ENCODE measurements around the gene DLGAP4. TPM values are rescaled to one million over a fixed set of nuclear protein-coding genes. Genes with fewer than 3 reads are reported as not detected.
"Not testable (repeated sequence)": the region's sequence is repeated elsewhere in the genome, so short reads cannot be mapped to it uniquely, and the experiment has no call there.

The DLGAP4 gene
- total RNA-seq, 2 experiments from 2014 or later = 11.5 to 13.1 TPM

DNA sequence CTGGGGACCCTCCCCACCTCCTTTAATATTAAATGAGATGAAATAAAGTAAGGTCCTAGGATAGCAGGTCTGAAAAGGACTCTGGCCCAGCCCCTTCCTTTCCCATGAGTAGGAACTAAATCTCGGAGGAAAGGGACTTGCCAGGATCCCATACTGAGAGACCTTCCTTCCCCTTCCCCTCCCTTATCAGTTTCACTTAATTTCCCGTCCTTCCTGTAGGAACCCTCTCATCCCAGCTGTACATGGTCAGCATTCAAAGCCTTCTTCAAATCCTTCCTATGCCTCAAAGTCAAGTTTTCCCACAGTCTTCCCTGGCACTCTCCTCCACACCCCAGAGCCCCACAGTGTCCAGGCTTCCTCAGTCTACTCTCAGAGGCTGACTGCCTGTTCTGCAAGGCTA is 163.8 kb downstream of the DLGAP4 start:
- H3K4me3 Mint-ChIP-seq = no peak overlapping the region
- intact Hi-C loops (cut with micrococcal nuclease) = no loop called here
- no peaks in the 10 kb centered on the region for H3K27me3 Mint-ChIP-seq
- no peak for ATAC-seq
- H3K4me1 Mint-ChIP-seq (ENCODE audit: low read depth) = peaks cover 59% of the 10 kb centered on the region
- no peak for DNase-seq
- H3K36me3 Mint-ChIP-seq (ENCODE audit: low read depth) = no peaks in the 10 kb centered on the region
- POLR2A ChIA-PET = no interaction called here
- H3K9me3 Mint-ChIP-seq = no peaks in the 10 kb centered on the region
- no peak overlapping the region for H3K27ac Mint-ChIP-seq
- CTCF ChIA-PET = no interaction called here
- no peak for TF ChIP-seq CTCF (IDR thresholded peaks at IDR 0.05)

DNA sequence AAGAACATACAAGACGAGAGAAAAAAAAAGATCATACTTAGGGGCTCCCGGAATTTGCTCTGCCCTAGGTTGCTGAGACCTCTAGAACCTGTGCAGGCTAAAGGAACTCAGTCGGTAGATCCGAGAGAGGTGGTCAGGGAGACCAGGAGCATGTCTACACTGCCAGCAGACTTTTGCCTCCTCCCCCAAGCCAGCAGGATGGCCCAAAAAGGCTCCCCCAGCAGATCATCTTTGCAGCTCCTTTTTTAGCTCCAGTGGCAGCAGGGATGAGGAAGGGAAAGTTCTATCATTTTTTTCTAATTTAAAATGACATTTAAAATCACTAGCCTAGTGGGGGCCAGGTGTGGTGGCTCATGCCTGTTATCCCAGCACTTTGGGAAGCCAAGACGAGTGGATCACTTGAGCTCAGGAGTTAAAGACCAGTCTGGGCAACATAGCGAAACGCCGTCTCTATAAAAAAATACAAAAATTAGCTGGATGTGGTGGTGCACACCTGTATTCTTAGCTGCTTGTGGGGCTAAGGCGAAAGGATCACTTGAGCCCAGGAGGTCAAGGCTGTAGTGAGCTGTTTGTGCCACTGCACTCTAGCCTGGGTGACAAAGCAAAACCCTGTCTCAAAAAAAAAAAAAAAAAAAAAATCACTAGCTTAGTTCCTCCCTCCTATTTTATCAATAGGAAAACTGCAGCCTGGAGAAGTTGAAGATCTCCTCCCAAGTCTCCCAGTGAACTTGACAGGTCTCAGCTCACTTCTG is 165.9 kb downstream of the DLGAP4 start:
- Mint-ChIP-seq H3K36me3 (ENCODE audit: low read depth) (no peaks in the 10 kb centered on the region), H3K4me3 (peak overlapping the region; percentile 66), H3K27me3 (no peaks in the 10 kb centered on the region), H3K4me1 (ENCODE audit: low read depth) (peaks cover 38% of the 10 kb centered on the region), H3K9me3 (no peaks in the 10 kb centered on the region), H3K27ac (peak overlapping the region; percentile 81)
- ATAC-seq = no peak
- ChIA-PET POLR2A (interaction anchor here (1.1 kb wide), 1 partner anchor 122 kb away, joined by 3 read pairs; no protein-coding TSS in a partner anchor), CTCF (interaction anchor here (1.0 to 1.7 kb wide), 3 partner anchors 16 to 391 kb away, joined by 3 to 4 read pairs (median 3); a partner anchor contains a TSS)
- no peak for DNase-seq
- intact Hi-C loops (cut with micrococcal nuclease) = no loop called here
- no peak for TF ChIP-seq CTCF (IDR thresholded peaks at IDR 0.05)

DNA sequence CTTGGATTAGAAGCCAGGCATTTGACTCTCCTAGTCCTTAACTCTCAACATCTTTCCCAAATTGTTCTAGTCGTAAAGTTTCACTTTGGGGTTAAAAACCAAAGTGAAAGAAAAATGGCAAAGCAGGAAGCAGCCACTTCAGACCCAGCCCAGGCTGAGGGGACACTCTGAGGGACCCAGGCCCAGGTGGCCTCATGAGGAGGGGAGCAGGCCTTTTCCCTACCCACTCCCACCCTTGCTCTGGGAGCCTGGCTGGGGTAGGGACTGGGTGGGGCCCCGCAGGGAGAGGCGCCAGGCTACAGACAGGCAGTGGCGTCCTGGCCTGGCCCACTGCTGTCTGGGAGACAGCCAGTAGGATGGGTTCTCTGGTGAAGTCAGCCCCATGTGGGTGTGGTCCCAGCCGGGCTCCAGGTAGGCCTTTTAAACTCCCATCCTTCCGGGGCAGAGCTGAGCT is 166.5 kb downstream of the DLGAP4 start:
- H3K4me3 Mint-ChIP-seq = peak overlapping the region; percentile 66
- ATAC-seq = peak; percentile 89
- no peaks in the 10 kb centered on the region for H3K9me3 Mint-ChIP-seq
- no peaks in the 10 kb centered on the region for H3K27me3 Mint-ChIP-seq
- peak; percentile 40 for DNase-seq
- peaks cover 32% of the 10 kb centered on the region for H3K4me1 Mint-ChIP-seq (ENCODE audit: low read depth)
- no peak for TF ChIP-seq CTCF (IDR thresholded peaks at IDR 0.05)
- no peaks in the 10 kb centered on the region for H3K36me3 Mint-ChIP-seq (ENCODE audit: low read depth)
- ChIA-PET CTCF (interaction anchor here (1.0 to 1.7 kb wide), 5 partner anchors 8 to 391 kb away, joined by 3 to 5 read pairs (median 4); a partner anchor contains a TSS), POLR2A (no interaction called here)
- intact Hi-C loops (cut with micrococcal nuclease) = no loop called here
- peak overlapping the region; percentile 81 for H3K27ac Mint-ChIP-seq

DNA sequence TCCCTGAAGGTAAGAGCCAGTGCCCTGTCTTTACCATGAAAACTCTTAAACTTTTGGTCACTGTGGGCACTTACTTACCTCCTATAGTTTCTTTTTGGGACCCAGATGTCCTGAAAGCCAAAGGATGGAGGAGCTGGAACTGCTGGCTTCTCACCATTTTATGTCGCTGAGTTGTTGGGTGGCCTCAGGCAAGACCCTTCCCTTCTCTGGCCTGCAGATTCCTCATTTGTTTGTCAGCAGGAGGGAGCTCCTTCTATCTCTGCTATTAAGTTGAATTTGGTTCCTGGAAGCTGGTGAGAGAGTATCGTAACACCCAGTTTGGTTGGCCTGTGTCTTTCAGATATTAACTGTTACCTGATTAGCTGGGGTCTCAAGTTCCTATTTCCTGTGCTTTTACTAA is 167.0 kb downstream of the DLGAP4 start:
- ATAC-seq (no peak), DNase-seq (no peak)
- H3K27ac Mint-ChIP-seq = peak overlapping the region; percentile 10
- H3K4me3 Mint-ChIP-seq = no peak overlapping the region
- CTCF ChIA-PET = interaction anchor here (0.9 to 1.7 kb wide), 5 partner anchors 9 to 390 kb away, joined by 3 to 5 read pairs (median 4); a partner anchor contains a TSS
- H3K27me3 Mint-ChIP-seq = no peaks in the 10 kb centered on the region
- no peak for TF ChIP-seq CTCF (IDR thresholded peaks at IDR 0.05)
- no peaks in the 10 kb centered on the region for H3K36me3 Mint-ChIP-seq (ENCODE audit: low read depth)
- no peaks in the 10 kb centered on the region for H3K9me3 Mint-ChIP-seq
- POLR2A ChIA-PET = interaction anchor here (1.1 kb wide), 1 partner anchor 9 kb away, joined by 3 read pairs; no protein-coding TSS in a partner anchor
- H3K4me1 Mint-ChIP-seq (ENCODE audit: low read depth) = peaks cover 31% of the 10 kb centered on the region
- intact Hi-C loops (cut with micrococcal nuclease) = no loop called here

GRCh38 chr20:36474563-36474962 is 168.4 kb downstream of the DLGAP4 start:
- Mint-ChIP-seq H3K4me1 (ENCODE audit: low read depth) (peaks cover 32% of the 10 kb centered on the region), H3K4me3 (no peak overlapping the region), H3K27ac (peak overlapping the region; percentile 14), H3K36me3 (ENCODE audit: low read depth) (no peaks in the 10 kb centered on the region), H3K27me3 (no peaks in the 10 kb centered on the region), H3K9me3 (no peaks in the 10 kb centered on the region)
- no peak for TF ChIP-seq CTCF (IDR thresholded peaks at IDR 0.05)
- ChIA-PET CTCF (interaction anchor here (1.3 kb wide), 1 partner anchor 35 kb away, joined by 3 read pairs; no protein-coding TSS in a partner anchor), POLR2A (interaction anchor here (1.1 kb wide), 1 partner anchor 10 kb away, joined by 3 read pairs; no protein-coding TSS in a partner anchor)
- DNase-seq (no peak), ATAC-seq (no peak)
- intact Hi-C loops (cut with micrococcal nuclease) = no loop called here

DNA sequence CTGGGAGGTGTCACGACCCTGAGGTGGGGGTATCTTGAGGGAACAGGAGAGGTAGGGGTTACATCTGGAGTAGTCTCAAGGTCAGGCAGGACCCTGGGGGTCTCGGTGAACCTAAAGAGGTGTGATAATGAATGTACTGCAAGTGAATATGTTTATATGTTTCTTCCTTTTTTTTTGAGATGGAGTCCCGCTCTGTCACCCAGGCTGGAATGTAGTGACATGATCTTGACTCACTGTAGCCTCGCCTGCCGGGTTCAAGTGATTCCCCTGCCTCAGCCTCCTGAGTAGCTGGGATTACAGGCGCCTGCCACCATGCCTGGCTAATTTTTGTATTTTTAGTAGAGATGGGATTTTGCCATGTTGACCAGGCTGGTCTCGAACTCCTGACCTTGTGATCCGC is 168.9 kb downstream of the DLGAP4 start:
- H3K36me3 Mint-ChIP-seq (ENCODE audit: low read depth); ATAC-seq; H3K27me3 Mint-ChIP-seq; H3K4me3 Mint-ChIP-seq; intact Hi-C loops (cut with micrococcal nuclease); H3K27ac Mint-ChIP-seq; POLR2A ChIA-PET; DNase-seq; H3K9me3 Mint-ChIP-seq: not testable (repeated sequence)
- peaks cover 32% of the 10 kb centered on the region for H3K4me1 Mint-ChIP-seq (ENCODE audit: low read depth)
- CTCF ChIA-PET = interaction anchor here (1.3 kb wide), 1 partner anchor 36 kb away, joined by 3 read pairs; no protein-coding TSS in a partner anchor
